Esophagus muscularis mucosa (tissue), 4 donors: Measurements from ENCODE around the gene UTF1.

ENCODE experiments used
- EP300 ChIP-seq: sonication (generic); formaldehyde crosslinking; IDR thresholded peaks from one replicate; pipeline ENCODE4 v1.6.1; 2017; ENCODE audit warnings: antibody characterized with exemption
- POLR2AphosphoS5 ChIP-seq, 2 donors: sonication (generic); formaldehyde crosslinking; IDR thresholded peaks; one replicate each; pipeline ENCODE4 v1.6.1; 2017; ENCODE audit warnings: antibody characterized with exemption in 2 of 2
- TF ChIP-seq, protein P1 (sequence below), 3 experiments: fragments of 200-600 bp in 2 of 3; fragments of 450-650 bp in 1 of 3; sonication (generic) in 2 of 3; IDR thresholded peaks; one replicate each; pipeline ENCODE4 v1.5.1; 2017 to 2019; ENCODE audit warnings: antibody characterized with exemption in 3 of 3, mild to moderate bottlenecking in 2 of 3, moderate library complexity in 1 of 3

DNA sequence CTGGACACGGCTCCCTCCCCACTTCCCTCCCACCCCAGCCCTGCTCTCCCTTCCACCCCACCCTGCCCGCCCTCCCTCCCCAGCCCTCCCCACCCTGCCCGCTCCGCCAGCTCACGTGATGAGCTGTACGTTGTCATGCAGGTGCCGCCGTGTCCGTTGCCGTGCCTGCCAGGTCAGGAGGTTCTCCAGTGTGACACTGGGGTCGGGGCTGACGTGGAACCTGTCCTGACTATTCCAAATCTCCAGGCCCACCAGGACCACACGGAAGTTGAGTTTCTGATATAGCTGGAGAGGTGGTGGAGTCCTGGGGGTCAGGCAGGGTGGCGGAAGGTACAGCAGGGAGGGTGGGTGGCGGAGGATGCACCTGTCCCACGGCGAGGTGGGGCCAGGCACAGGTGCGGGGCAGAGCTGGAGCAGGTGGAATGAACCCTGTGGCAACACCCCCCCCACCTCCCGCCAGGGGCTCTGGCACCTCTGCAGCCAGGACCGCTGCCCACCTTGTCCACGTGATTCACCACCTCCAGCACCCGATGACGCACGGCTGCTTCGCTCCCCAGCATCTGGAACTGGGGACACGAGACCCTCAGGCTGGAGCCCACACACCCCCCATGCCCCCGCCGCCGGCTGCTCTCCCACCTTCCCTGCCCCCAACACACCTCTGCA lies 42.4 kb downstream of the UTF1 start:
- TF ChIP-seq, protein P1, sequence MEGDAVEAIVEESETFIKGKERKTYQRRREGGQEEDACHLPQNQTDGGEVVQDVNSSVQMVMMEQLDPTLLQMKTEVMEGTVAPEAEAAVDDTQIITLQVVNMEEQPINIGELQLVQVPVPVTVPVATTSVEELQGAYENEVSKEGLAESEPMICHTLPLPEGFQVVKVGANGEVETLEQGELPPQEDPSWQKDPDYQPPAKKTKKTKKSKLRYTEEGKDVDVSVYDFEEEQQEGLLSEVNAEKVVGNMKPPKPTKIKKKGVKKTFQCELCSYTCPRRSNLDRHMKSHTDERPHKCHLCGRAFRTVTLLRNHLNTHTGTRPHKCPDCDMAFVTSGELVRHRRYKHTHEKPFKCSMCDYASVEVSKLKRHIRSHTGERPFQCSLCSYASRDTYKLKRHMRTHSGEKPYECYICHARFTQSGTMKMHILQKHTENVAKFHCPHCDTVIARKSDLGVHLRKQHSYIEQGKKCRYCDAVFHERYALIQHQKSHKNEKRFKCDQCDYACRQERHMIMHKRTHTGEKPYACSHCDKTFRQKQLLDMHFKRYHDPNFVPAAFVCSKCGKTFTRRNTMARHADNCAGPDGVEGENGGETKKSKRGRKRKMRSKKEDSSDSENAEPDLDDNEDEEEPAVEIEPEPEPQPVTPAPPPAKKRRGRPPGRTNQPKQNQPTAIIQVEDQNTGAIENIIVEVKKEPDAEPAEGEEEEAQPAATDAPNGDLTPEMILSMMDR (IDR thresholded peaks at IDR 0.05) = no peak
- TF ChIP-seq EP300 = no peak
- TF ChIP-seq POLR2AphosphoS5 (IDR thresholded peaks at IDR 0.05) = no peak
